GM18858 (cell line): ENCODE data around the gene ULK3.
"Not testable (repeated sequence)": the region's sequence is repeated elsewhere in the genome, so short reads cannot be mapped to it uniquely, and the experiment has no call there.

ENCODE experiments used
- ATAC-seq: cut with Tn5 transposase; IDR thresholded peaks from one replicate; pipeline ENCODE4 v1.9.1; 2021; ENCODE audit not compliant: unreplicated experiment

Gene ULK3, protein sequence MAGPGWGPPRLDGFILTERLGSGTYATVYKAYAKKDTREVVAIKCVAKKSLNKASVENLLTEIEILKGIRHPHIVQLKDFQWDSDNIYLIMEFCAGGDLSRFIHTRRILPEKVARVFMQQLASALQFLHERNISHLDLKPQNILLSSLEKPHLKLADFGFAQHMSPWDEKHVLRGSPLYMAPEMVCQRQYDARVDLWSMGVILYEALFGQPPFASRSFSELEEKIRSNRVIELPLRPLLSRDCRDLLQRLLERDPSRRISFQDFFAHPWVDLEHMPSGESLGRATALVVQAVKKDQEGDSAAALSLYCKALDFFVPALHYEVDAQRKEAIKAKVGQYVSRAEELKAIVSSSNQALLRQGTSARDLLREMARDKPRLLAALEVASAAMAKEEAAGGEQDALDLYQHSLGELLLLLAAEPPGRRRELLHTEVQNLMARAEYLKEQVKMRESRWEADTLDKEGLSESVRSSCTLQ

DNA sequence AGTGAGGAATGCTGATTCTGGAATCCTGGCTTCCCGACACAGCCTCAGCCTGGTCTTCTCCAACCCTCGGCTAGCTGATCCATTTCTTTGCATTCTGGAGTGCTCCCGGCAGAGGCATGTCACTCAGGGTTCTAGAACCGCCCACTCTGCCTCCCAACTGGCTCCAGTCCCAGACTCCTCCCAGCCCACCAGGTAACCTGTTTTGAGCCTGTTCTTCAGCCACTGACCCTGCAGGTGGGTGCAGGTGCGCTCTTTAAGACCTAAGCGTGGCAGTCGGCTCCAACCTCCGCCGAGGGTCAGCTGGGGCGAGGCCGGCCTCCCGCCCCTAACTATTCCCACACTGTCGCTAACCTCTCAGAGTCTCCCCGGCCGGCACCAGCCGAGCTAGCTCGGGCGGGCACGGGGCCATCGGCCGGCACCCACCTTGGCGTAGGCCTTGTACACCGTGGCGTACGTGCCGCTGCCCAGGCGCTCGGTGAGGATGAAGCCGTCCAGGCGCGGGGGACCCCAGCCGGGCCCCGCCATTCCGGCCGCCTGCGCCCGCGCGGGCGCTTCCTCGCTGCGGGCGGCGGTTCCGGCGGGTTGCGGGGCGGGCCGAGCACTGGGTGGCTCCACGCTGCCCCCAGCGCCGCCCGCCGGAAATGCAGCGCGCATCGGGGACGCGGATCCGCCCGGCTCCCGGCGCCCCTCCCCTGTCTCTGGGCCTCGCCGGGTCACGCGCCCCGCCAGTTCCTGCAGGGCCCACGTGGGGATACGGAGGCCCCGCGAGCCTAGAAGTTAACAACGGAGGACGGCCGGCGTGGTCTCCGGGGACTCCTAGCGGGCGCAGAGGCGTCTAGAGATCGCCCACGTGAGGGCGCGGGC, at the start of gene ULK3:
Gene ULK3, minus strand, starts transcription at position 576 of the 864 bp plus-strand sequence. Its CDS starts 51 bp downstream, at position 525.
- peak; percentile 75 for ATAC-seq

DNA sequence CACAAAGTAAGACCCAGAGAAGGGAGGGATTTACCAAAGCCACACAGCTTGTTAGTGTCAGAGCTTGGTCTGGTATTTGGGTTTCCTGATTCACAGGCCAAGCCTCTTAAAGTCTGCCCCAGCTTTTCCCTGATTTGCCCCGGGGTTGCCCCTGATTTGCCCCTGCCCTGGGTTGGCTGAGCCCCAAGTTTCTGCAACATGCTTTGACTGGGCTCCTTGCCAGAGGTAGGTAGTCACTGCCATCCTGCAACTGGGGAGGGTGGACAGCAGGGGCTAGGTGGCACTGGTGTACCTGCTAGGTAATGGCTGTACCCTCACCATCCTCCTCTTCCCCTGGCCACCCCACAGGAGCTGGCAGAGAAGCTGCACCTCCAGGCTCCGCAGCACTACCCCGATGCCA, 49.4 kb upstream of the ULK3 start:
- ATAC-seq = no peak

DNA sequence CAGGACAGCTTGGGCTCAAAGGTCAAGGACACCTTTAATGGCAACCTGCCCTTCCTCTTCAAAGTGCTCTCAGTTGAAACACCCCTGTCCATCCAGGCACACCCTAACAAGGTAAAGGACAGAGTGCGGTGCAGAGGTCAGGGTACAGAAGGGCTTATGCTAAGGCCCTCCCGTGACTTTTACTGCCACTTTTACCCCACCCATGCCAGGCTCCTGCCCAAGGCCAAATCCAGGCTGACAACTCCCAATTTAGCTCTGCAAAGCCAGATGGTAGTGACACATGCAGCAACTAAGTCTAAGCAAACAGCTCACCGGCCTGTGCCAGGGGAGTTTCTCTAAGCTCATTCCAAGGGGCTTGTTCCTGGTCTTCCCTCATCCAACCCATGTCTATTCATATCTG, 48.5 kb upstream of the ULK3 start:
- ATAC-seq = no peak

DNA sequence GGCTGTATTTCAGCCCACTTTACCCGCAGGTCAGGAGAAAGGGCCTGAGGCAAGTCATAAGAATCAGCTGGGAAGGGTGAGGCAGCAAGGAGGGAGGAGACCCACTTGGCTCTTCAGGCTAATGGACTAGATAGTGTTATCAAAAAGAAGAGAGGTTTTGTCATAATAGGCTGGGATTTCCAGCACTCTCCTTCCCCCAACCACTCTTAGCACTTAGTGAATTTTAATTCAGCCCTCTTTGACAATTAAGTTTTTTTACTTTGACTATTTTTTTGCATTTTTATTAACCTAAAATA, 47.7 kb upstream of the ULK3 start:
- no peak for ATAC-seq

DNA sequence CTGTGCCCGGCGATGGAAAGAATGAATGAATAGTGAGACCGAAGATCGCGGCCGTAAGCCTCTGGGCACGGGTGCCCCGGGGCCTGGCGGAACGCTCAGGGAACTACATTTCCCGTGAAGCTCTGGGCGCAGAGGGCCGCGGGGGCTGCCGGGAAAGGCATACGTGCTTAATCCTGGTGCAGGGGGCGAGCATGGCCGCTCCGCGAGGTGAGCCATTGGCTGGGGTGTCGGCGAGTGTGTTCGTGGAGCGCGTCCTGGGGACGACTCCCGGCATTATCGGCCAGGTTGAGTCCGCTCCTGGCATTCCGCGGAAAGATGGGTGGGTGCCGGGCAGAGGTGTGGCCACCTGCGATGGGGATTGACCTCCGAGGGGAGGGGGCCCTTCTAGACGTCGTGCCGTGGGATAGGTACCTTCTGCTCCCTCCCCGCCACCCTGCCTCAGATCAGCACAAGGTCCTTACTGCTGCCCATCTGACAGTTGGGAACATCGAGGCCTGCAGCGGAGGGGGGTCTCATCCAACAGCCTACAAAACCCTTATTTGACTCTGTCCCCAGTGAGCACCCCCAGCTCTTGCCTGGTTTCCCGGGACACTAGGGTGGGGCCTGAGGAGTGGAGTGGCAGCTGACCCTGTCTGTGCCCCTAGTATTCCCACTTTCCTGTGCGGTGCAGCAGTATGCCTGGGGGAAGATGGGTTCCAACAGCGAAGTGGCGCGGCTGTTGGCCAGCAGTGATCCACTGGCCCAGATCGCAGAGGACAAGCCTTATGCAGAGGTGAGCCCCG, 47.1 kb upstream of the ULK3 start, which contains the start of gene MPI:
Gene MPI, plus strand, starts transcription at position 160 of the 782 bp plus-strand sequence. Its CDS starts 32 bp downstream, at position 192.
- ATAC-seq = peak; percentile 80

DNA sequence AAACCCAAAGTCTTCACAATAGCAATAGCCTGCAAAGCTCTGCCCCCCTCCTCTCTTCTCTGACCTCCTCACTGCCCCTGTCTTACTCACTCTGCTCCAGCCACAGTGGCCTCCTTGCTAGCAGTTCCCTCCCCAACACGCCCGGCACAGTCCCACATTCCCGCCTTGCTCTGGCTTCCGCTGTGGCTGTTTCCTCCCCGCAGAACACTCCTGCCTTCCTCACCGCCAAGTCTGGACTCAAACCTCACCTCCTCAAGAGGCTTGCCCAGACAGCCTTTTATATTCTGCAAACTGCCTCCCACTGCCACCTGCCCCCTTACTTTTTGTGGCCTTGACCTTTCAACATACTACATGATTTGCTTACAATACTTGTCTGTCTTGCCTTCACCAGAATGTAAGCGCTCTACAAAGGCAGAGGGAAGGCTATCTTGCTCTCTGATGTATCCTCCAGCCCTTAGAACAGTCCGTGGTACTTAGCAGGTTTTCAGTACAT, 46.5 kb upstream of the ULK3 start:
- ATAC-seq = no peak

DNA sequence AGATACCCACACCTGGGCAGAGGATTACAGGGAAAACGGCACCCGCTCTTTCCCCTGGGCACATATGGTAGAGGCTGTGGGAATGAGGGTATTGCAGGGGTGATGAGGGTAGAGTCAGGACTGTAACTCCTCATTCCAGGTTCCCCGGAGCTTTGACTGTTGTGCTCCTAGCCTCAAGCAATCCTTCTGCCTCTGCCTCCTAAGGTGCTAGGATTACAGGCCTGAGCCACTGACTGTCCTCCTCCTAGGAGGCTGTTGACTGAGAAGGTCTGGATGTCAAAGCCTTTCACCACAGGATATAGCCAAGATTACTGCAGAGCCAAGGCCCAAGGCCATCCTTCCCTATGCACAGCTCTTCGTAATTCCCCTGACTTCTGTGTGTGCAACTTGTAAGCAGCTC, 45.8 kb upstream of the ULK3 start:
- no peak for ATAC-seq

DNA sequence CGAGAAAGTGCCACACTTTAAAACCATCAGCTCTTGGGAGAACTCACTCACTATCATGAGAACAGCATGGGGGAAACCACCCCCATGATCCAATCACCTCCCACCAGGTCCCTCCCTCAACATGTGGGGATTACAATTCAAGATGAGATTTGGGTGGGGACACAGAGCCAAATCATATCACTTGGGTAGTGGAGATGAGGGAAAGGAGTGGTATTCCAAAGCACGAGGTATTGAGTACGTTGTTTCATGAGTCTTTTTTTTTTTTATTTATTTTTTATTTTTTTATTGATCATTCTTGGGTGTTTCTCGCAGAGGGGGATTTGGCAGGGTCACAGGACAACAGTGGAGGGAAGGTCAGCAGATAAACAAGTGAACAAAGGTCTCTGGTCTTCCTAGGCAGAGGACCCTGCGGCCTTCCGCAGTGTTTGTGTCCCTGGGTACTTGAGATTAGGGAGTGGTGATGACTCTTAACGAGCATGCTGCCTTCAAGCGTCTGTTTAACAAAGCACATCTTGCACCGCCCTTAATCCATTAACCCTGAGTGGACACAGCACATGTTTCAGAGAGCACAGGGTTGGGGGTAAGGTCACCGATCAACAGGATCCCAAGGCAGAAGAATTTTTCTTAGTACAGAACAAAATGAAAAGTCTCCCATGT, 44.7 kb upstream of the ULK3 start:
- not testable (repeated sequence) for ATAC-seq

DNA sequence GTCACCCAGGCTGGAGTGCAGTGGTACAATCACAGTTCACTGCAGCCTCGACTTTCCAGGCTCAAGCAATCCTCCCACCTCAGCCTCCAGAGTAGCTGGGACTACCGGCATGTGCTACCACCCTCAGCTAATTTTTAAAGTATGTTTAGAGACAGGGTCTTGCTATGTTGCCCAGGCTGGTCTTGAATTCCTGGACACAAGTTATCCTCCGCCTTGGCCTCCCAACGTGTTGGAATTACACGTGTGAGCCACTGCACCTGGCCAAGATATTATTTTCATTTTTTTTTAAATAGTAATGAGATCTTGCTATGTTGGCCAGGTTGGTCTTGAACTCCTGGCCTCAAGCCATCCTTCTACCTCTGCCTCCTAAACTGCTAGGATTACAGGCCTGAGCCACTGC, 42.5 kb upstream of the ULK3 start:
- no peak for ATAC-seq

DNA sequence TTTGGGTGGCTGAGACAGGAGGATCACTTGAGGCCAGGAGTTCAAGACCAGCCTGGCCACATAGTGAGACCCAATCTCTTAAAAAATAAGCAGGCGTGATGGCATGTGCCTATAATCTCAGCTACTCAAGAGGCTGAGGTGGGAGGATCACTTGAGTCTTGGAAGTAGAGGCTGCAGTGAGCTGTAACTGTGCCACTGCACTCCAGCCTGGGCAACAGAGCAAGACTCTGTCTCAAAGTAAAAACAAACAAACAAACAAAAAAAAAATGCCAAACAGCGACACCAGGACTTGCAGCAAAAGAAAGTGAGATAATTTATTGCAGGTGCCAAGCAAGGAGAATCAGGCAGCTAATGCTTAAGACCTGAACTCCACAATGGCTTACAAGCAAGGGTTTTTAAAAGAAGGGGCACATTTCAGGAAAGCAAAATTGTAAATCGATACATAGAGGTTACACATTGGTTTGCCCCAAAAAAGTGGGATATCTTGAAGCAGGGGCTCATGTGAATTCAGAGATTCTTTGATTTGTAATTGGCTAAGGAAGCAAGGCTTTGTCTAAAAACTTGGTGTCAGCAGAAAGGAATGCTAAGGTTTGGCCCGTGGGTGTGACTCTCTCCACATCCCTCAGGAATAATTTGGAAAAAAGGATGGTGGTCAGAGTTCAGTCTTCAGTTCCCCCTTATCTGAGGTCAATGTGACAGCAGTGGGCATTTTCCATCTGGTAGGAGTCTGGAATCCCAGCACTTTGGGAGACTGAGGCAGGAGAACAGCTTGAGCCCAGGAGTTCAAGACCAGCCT, 41.7 kb upstream of the ULK3 start:
- ATAC-seq = no peak

DNA sequence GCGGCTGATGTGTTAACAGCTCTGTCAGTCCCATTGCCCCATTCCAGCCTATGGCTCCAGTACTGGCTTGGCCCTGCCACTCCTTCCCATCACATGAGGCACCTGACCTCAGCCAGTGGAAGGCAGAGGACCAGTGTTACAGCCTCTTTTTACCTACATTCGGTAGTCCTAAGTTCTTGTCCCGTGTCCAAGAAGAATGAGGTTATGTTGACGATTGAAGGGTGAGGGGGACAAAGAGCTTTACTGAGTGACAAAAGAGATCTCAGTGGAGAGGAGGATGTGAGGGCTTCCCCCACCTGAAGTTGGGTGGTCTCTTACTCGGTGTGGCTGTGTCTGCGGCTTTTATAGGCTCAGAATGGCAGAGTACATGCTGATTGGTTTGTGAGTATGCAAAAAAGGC, 39.6 kb upstream of the ULK3 start:
- ATAC-seq = no peak

DNA sequence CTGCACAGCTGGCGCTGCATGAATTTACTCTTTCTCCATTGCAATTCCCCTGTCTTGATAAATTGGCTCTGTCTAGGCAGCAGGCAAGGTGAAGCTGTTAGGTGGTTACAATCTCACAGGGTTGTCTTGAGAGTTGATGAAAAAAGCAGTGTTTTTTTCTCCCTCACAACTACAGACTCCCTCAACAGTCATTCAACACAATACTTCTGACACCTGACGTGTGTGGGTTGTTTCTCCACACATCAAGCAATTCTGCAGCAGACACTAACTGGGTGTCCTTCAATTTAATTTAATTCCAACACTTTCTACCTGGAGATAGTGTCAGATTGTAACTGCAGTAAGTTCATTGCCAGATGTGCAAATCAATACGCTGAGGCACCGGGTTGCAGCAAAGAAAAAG, 35.3 kb upstream of the ULK3 start:
- no peak for ATAC-seq

DNA sequence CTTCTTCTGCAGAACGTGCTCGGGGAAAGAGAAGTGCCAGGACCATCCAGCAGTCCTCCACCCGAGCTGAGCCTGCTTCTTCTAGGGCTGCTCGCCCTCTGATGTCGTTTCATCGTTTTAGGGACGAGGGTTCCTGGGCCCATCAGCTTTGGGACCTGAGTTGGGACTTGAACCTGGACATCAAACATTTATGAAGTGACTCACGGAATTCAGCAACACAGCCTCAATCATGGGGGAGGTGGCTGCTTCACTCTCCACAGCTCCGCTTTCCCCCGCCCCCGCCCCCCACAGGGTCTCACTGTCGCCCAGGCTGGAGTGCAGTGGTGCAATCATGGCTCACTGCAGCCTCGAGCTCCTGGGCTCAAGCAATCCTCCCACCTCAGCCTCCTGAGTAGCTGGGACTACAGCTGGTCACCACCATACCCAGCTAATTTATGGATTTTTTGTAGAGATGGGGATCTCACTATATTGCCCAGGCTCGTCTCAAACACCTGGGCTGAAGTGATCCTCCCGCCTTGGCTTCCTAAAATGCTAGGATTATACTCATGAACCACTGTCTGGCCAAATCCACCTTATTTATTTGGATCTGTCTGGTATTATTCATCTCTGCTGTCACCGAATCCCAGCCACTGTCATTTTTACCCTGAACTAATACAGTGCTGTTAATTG, 30.9 kb upstream of the ULK3 start:
- ATAC-seq = no peak

DNA sequence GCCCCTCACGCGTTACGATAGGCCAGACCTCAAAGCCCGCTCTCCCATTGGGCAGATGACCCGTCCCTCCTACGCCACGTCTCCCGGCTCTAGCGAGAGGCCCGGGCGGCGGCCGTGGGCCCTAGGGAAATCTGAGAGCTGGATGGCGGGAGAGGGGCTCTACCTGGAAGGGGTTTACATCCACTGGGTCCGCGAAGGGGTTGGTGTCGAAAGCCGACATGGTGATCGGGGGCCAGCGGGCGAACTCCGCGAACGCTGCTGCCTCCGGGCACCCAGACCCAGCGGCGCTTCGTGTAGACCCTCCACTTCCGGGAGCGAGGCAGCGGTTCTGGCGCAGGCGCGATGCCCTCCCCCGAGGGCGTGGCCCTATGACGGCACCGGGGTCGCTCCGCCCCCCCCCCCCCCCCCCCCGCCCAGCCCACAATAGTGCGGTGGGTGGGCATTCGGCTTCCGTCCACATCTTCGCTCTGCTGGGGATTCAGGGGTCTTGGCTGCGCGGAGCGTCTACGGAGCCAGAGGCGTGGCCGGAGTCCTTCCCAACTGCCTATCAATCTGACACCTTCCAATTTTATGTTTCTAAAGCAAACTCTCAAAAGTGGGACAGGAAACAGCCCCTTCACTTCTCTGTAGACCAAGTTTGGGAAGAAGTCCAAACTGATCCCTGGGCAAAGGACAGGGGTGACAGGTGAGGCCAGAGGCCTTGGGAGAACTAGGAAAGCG, 30.2 kb upstream of the ULK3 start, which contains the start of gene SCAMP2:
Gene SCAMP2, minus strand, starts transcription at position 330 of the 720 bp plus-strand sequence. Its CDS starts 110 bp downstream, at position 220.
- ATAC-seq = peak; percentile 55

DNA sequence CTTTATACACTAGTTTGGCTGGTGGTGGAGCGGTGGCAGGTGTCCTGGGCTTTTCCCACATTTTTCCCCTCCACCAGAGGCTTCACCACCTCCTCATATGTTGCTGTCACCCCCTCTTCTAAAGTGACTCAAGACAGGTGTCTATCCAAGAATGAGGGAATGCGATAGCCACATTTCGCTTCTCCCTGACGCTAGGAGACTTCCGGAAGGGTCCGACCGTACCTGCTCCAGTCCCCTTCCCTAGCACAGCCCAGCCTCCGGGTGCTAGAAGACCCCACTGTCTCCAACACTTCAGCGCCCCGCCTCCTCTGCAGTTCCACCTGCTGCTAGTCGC, 29.7 kb upstream of the ULK3 start:
- ATAC-seq = no peak

DNA sequence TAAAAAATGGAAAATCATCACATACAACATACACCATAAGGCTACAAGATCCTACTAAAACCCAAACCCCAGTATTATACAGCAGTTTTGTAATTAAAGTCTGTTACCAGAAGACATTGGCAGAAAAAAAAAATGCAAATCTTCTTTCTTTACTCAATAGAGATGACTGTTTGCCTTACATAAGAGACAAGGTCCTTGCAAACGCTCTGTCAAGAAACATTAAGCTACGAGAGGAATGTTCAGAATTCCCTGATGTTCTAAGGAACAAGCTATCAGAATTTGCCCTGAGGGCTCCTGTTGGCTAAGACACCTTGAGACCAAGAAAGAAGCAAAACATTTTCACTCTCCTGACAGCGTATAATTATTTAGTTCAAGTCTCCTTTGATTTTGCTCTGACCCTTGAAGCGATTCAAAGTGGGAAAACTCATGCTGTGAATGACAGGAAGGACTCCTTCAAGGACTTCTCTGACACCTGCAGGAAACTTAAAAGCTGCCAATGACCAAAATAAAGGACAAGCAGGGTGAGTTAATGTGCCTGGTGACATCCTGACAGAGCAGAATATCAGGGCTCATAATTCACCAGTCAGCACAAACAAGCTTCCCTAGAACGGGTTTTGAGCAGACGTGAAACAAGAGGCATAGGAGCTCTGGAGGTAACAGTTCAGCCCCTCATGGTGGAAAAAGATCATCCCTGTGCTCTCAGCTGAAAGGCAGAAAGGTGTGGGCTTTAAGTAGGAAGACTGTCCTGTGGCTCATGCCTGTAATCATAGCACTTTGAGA, 27.7 kb upstream of the ULK3 start:
- no peak for ATAC-seq

DNA sequence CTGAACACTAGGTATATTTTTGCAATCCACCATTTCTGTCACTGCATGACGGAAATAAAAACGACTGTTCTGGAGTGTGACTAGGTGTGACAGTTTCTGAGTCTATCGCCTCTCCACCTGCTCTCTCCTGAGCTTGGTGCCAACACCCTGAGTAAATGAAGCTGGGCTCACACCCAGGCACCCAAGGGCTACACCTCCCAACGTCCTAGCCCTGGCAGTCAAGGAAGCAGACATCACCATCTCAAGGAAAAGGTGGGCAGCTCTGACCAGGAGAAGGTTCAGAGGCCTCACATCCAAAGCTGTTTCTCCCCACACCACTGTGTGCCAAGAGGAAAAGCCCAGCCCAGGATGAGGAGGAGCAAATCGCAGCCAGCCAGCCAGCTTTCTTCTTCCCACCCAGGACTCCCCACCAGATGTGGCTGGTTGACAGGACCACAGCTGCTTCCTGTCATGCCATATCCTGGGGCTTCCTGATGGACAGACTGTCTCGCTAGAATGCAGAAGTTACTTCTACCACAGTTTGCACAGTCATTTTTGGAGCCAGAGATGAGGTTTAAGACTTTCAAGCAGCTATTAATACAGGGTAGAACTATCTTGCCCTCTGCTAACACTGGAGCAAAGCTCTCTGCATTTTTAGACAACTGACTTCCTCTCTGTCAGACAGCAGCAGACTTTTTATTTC, 26.9 kb upstream of the ULK3 start:
- peak; percentile 63 for ATAC-seq
